ENCODE results near the gene LGI4. TPM values are rescaled to one million over a fixed set of nuclear protein-coding genes. Genes with fewer than 3 reads are reported as not detected.

LGI4 gene
- total RNA-seq, 4 donors from 2014 or later, result 32.0 to 58.6 (median 49.2) TPM

- Histone ChIP-seq H3K36me3 (peaks cover 3 to 58% (median 39%) of the 10 kb centered on the region in 4 donors), H3K27ac (replicated peaks in 1 of 4) (no peak overlapping the region), H3K27me3 (peaks cover 0 to 58% (median 17%) of the 10 kb centered on the region in 4 donors), H3K4me3 (no peak overlapping the region), H3K4me1 (peaks cover 19 to 33% (median 30%) of the 10 kb centered on the region in 4 donors), H3K9me3 (peaks cover 0 to 5% (median 2%) of the 10 kb centered on the region in 4 donors)
- TF ChIP-seq EP300 (IDR thresholded peaks at IDR 0.05), result no peak
- TF ChIP-seq POLR2AphosphoS5 (IDR thresholded peaks at IDR 0.05), result no peak
- no peak for TF ChIP-seq POLR2A (IDR thresholded peaks at IDR 0.05; ENCODE audit: low read depth)
- TF ChIP-seq CTCF (IDR thresholded peaks at IDR 0.05), result no peak
- no peak for DNase-seq (ENCODE audit: extremely low spot score)
- 92% methylated on average over 4 of the region's 4 CpGs for WGBS
- intact Hi-C loops (cut with DNase I), result no loop called here
Observed at GRCh38 chr19:35157431-35157830, 22.6 kb upstream of the LGI4 start.

GRCh38 chr19:35156673-35157014, 21.8 kb upstream of the LGI4 start:
- Histone ChIP-seq H3K9me3 (no peaks in the 10 kb centered on the region), H3K36me3 (peaks cover 3 to 50% (median 31%) of the 10 kb centered on the region in 4 donors), H3K27ac (replicated peaks in 1 of 4) (no peak overlapping the region), H3K4me3 (no peak overlapping the region), H3K27me3 (peaks cover 0 to 60% (median 17%) of the 10 kb centered on the region in 4 donors), H3K4me1 (peaks cover 19 to 35% (median 30%) of the 10 kb centered on the region in 4 donors)
- intact Hi-C loops (cut with DNase I), result no loop called here
- DNase-seq (ENCODE audit: extremely low spot score), result no peak
- WGBS, result 80% methylated on average over 7 of the region's 7 CpGs
- TF ChIP-seq EP300 (IDR thresholded peaks at IDR 0.05) (no peak), POLR2A (IDR thresholded peaks at IDR 0.05; ENCODE audit: low read depth) (no peak), CTCF (IDR thresholded peaks at IDR 0.05) (no peak)

GRCh38 chr19:35155981-35156672, 21.3 kb upstream of the LGI4 start:
- Histone ChIP-seq H3K4me1 (peaks cover 19 to 35% (median 30%) of the 10 kb centered on the region in 4 donors), H3K27ac (replicated peaks in 1 of 4) (peak overlapping the region in 1 of 4 donors; percentile 78), H3K9me3 (no peaks in the 10 kb centered on the region), H3K27me3 (peaks cover 0 to 65% (median 18%) of the 10 kb centered on the region in 4 donors), H3K36me3 (peaks cover 3 to 45% (median 27%) of the 10 kb centered on the region in 4 donors), H3K4me3 (peak overlapping the region; percentile 57 to 70 (median 63))
- intact Hi-C loops (cut with DNase I), result no loop called here
- no peak for DNase-seq (ENCODE audit: extremely low spot score)
- WGBS, result 85% methylated on average over 6 of the region's 6 CpGs
- TF ChIP-seq CTCF (IDR thresholded peaks at IDR 0.05) (no peak), EP300 (IDR thresholded peaks at IDR 0.05) (no peak), POLR2A (IDR thresholded peaks at IDR 0.05; ENCODE audit: low read depth) (no peak), POLR2AphosphoS5 (IDR thresholded peaks at IDR 0.05) (no peak)

- Histone ChIP-seq H3K4me1 (peaks cover 19 to 35% (median 30%) of the 10 kb centered on the region in 4 donors), H3K27ac (replicated peaks in 1 of 4) (peak overlapping the region; percentile 67 to 78 (median 74)), H3K4me3 (peak overlapping the region; percentile 57 to 70 (median 63)), H3K9me3 (no peaks in the 10 kb centered on the region), H3K27me3 (peaks cover 0 to 72% (median 19%) of the 10 kb centered on the region in 4 donors), H3K36me3 (peaks cover 3 to 38% (median 24%) of the 10 kb centered on the region in 4 donors)
- 11% methylated on average over 10 of the region's 17 CpGs for WGBS
- intact Hi-C loops (cut with DNase I), result no loop called here
- no peak for DNase-seq (ENCODE audit: extremely low spot score)
- no peak for TF ChIP-seq CTCF (IDR thresholded peaks at IDR 0.05)
- TF ChIP-seq POLR2AphosphoS5 (IDR thresholded peaks at IDR 0.05), result no peak
- no peak for TF ChIP-seq EP300 (IDR thresholded peaks at IDR 0.05)
- TF ChIP-seq POLR2A (IDR thresholded peaks at IDR 0.05; ENCODE audit: low read depth), result no peak
Observed at GRCh38 chr19:35155441-35155840, 20.6 kb upstream of the LGI4 start.

All from esophagus muscularis mucosa (tissue), 4 donors.